ENCODE data around the gene NEXMIF. TPM values are rescaled to one million over a fixed set of nuclear protein-coding genes. Genes with fewer than 3 reads are reported as not detected.
"Not testable (repeated sequence)": the region's sequence is repeated elsewhere in the genome, so short reads cannot be mapped to it uniquely, and the experiment has no call there.

NEXMIF gene
- total RNA-seq (2014; rRNA removed; shearing (Covaris generic)) (not detected in 2 replicates), total RNA-seq (2022) (not detected in 2 replicates), Bru-seq, nascent RNA (percentile 6 among the genes with signal in this experiment), BruChase-seq, experiment 1, labeled RNA remaining after a 6-hour chase (percentile 3 among the genes with signal in this experiment), BruChase-seq, experiment 2, labeled RNA remaining after a 2-hour chase (percentile 10 among the genes with signal in this experiment)
- long read RNA-seq, result 0 reads

GRCh38 chrX:74925225-74926088, at the start of gene NEXMIF:
Gene NEXMIF, minus strand, starts transcription at chrX:74925452.
- Histone ChIP-seq H3K9me2 (ENCODE audit: insufficient read depth, low read length) (no peaks in the 10 kb centered on the region), H3K4me2 (ENCODE audit: low read length) (no peak within 1 kb of the TSS), H2AFZ (ENCODE audit: low read length) (no peak within 1 kb of the TSS), H3K79me2 (ENCODE audit: insufficient read depth, low read depth, low read length) (no peaks in the 10 kb centered on the region), H4K20me1 (ENCODE audit: insufficient read depth, low read length) (no peaks in the 10 kb centered on the region), H3K4me3 (ENCODE audit: low read depth, low read length, poor library complexity, severe bottlenecking) (no peak within 1 kb of the TSS), H3K9me3 (ENCODE audit: low read length) (no peaks in the 10 kb centered on the region), H3K4me1 (ENCODE audit: insufficient read depth, low read length, poor library complexity, severe bottlenecking) (no peaks in the 10 kb centered on the region), H3K27ac (ENCODE audit: low read depth, low read length, poor library complexity, severe bottlenecking) (no peak within 1 kb of the TSS), H3K36me3 (ENCODE audit: insufficient read depth, low read length) (no peaks in the 10 kb centered on the region)
- DNase-seq (ENCODE audit: low spot score), result no peak
- intact Hi-C loops (cut with micrococcal nuclease; ENCODE audit: unreplicated experiment), result no loop called here
- ChIA-PET CTCF (ENCODE audit: unreplicated experiment) (no interaction called here), POLR2A (no interaction called here)
- no TSS peak for BruUV-seq (replicated peaks)
- no peak for TF ChIP-seq EZH2phosphoT487 (IDR thresholded peaks at IDR 0.05; ENCODE audit: borderline replicate concordance, low read depth, low read length)
- TF ChIP-seq CTCF (conservative IDR thresholded peaks at IDR 0.05; ENCODE audit: low read length), result no peak

- H4K20me1 ChIP-seq (ENCODE audit: insufficient read depth, low read length); H3K9me3 ChIP-seq (ENCODE audit: low read length); BruUV-seq (replicated peaks); H2AFZ ChIP-seq (ENCODE audit: low read length); H3K4me1 ChIP-seq (ENCODE audit: insufficient read depth, low read length, poor library complexity, severe bottlenecking); H3K4me2 ChIP-seq (ENCODE audit: low read length); H3K27ac ChIP-seq (ENCODE audit: low read depth, low read length, poor library complexity, severe bottlenecking); H3K79me2 ChIP-seq (ENCODE audit: insufficient read depth, low read depth, low read length); DNase-seq (ENCODE audit: low spot score); intact Hi-C loops (cut with micrococcal nuclease; ENCODE audit: unreplicated experiment); CTCF ChIA-PET (ENCODE audit: unreplicated experiment); H3K9me2 ChIP-seq (ENCODE audit: insufficient read depth, low read length); H3K36me3 ChIP-seq (ENCODE audit: insufficient read depth, low read length); H3K4me3 ChIP-seq (ENCODE audit: low read depth, low read length, poor library complexity, severe bottlenecking); POLR2A ChIA-PET: not testable (repeated sequence)
Measured at GRCh38 chrX:74961962-74962361, 36.7 kb upstream of the NEXMIF start.

- no peaks in the 10 kb centered on the region for H3K4me1 ChIP-seq (ENCODE audit: insufficient read depth, low read length, poor library complexity, severe bottlenecking)
- H3K79me2 ChIP-seq (ENCODE audit: insufficient read depth, low read depth, low read length), result no peaks in the 10 kb centered on the region
- ChIA-PET POLR2A (no interaction called here), CTCF (ENCODE audit: unreplicated experiment) (no interaction called here)
- intact Hi-C loops (cut with micrococcal nuclease; ENCODE audit: unreplicated experiment), result no loop called here
- H2AFZ ChIP-seq (ENCODE audit: low read length), result no peak overlapping the region
- H3K27ac ChIP-seq (ENCODE audit: low read depth, low read length, poor library complexity, severe bottlenecking), result no peak overlapping the region
- H4K20me1 ChIP-seq (ENCODE audit: insufficient read depth, low read length), result no peaks in the 10 kb centered on the region
- H3K9me2 ChIP-seq (ENCODE audit: insufficient read depth, low read length), result no peaks in the 10 kb centered on the region
- no peaks in the 10 kb centered on the region for H3K9me3 ChIP-seq (ENCODE audit: low read length)
- TF ChIP-seq CTCF (conservative IDR thresholded peaks at IDR 0.05; ENCODE audit: low read length), result no peak
- no peak for TF ChIP-seq EZH2phosphoT487 (IDR thresholded peaks at IDR 0.05; ENCODE audit: borderline replicate concordance, low read depth, low read length)
- BruUV-seq (replicated peaks), result no TSS peak
- H3K4me3 ChIP-seq (ENCODE audit: low read depth, low read length, poor library complexity, severe bottlenecking), result no peak overlapping the region
- H3K4me2 ChIP-seq (ENCODE audit: low read length), result no peak overlapping the region
- no peaks in the 10 kb centered on the region for H3K36me3 ChIP-seq (ENCODE audit: insufficient read depth, low read length)
- no peak for DNase-seq (ENCODE audit: low spot score)
Measured at GRCh38 chrX:74949717-74950116, 24.5 kb upstream of the NEXMIF start.
